NCI-H524 (cell line): ENCODE measurements around the gene USP19.

Experiments
- DNase-seq, 2 experiments: peaks; one replicate each; lab custom pipeline; 2025; lab: John Stamatoyannopoulos, UW

Gene USP19

GRCh38 chr3:49098910-49099630 is 21.6 kb downstream of the USP19 start:
- no peak for DNase-seq

GRCh38 chr3:49098429-49098828 is 22.2 kb downstream of the USP19 start:
- no peak for DNase-seq

GRCh38 chr3:49093853-49094767 is 26.5 kb downstream of the USP19 start, which contains the start of gene QRICH1:
Gene QRICH1 (minus strand): TSS chr3:49094071. CDS start chr3:49077017, 17,054 bp downstream.
- DNase-seq: peak; percentile 95 to 99

GRCh38 chr3:49092938-49093852 is 27.4 kb downstream of the USP19 start:
- DNase-seq: peak; percentile 56 to 82

GRCh38 chr3:49081429-49081828 is 39.2 kb downstream of the USP19 start:
- DNase-seq: no peak

GRCh38 chr3:49079270-49079669 is 41.4 kb downstream of the USP19 start:
- no peak for DNase-seq

GRCh38 chr3:49076646-49077045 is 44.0 kb downstream of the USP19 start:
- no peak for DNase-seq

- DNase-seq: no peak
These were observed 44.5 kb downstream of the USP19 start for GRCh38 chr3:49076116-49076515.
